Astrocyte (in vitro differentiated cells and primary cell): ENCODE results near the gene PBRM1. TPM values are rescaled to one million over a fixed set of nuclear protein-coding genes. Genes with fewer than 3 reads are reported as not detected.

Experiments used
- DNase-seq: peaks from one replicate; pipeline ENCODE4 v3.0.0-alpha.2; 2010; ENCODE audit warnings: low read depth
- FAIRE-seq: peaks from 2 replicates; lab custom pipeline; 2011; peaks lifted over from hg19 to GRCh38; lab: Jason Lieb, UNC
- H2AFZ ChIP-seq: 2 replicates; pipeline ENCODE4 v1.6.0; 2012; ENCODE audit warnings: low read depth, low read length, inconsistent platforms
- H3K27ac ChIP-seq: 2 replicates; pipeline ENCODE4 v1.5.1; 2011; ENCODE audit warnings: low read depth, low read length, inconsistent platforms
- H3K27me3 ChIP-seq: 2 replicates; pipeline ENCODE4 v1.6.0; 2011; ENCODE audit warnings: low read length, inconsistent platforms; ENCODE audit not compliant: insufficient read depth
- H3K36me3 ChIP-seq: 2 replicates; pipeline ENCODE4 v1.5.1; 2011; ENCODE audit warnings: low read length, inconsistent platforms; ENCODE audit not compliant: insufficient read depth
- H3K4me1 ChIP-seq: 2 replicates; pipeline ENCODE4 v1.5.1; 2011; ENCODE audit warnings: low read length, inconsistent platforms; ENCODE audit not compliant: insufficient read depth
- H3K4me2 ChIP-seq: 2 replicates; pipeline ENCODE4 v1.6.0; 2012; ENCODE audit warnings: low read length, inconsistent platforms
- H3K4me3 ChIP-seq: 2 replicates; pipeline ENCODE4 v1.5.1; 2011; ENCODE audit warnings: low read depth, mild to moderate bottlenecking, low read length, inconsistent platforms; ENCODE audit not compliant: insufficient read depth
- H3K79me2 ChIP-seq: 2 replicates; pipeline ENCODE4 v1.6.0; 2012; ENCODE audit warnings: mild to moderate bottlenecking, low read length, inconsistent platforms; ENCODE audit not compliant: insufficient read depth
- H3K9ac ChIP-seq: 2 replicates; pipeline ENCODE4 v1.6.0; 2012; ENCODE audit warnings: mild to moderate bottlenecking, low read length, inconsistent platforms
- H3K9me3 ChIP-seq: 2 replicates; pipeline ENCODE4 v1.5.1; 2012; ENCODE audit warnings: low read depth, mild to moderate bottlenecking, low read length, inconsistent platforms; ENCODE audit not compliant: insufficient read depth
- H4K20me1 ChIP-seq: 2 replicates; pipeline ENCODE4 v1.6.0; 2012; ENCODE audit warnings: low read length, inconsistent platforms; ENCODE audit not compliant: insufficient read depth
- H3K27ac Mint-ChIP-seq: one replicate; pipeline ENCODE4 v1.8.0; 2021; ENCODE audit warnings: mild to moderate bottlenecking, mixed read lengths; ENCODE audit not compliant: unreplicated experiment
- H3K27me3 Mint-ChIP-seq: one replicate; pipeline ENCODE4 v1.8.0; 2021; ENCODE audit warnings: low read depth, mixed read lengths; ENCODE audit not compliant: unreplicated experiment
- H3K36me3 Mint-ChIP-seq: one replicate; pipeline ENCODE4 v1.8.0; 2021; ENCODE audit warnings: low read depth, mixed read lengths; ENCODE audit not compliant: unreplicated experiment
- H3K4me1 Mint-ChIP-seq: one replicate; pipeline ENCODE4 v1.8.0; 2021; ENCODE audit warnings: low read depth, mixed read lengths; ENCODE audit not compliant: unreplicated experiment
- H3K4me3 Mint-ChIP-seq: one replicate; pipeline ENCODE4 v1.8.0; 2021; ENCODE audit warnings: mild to moderate bottlenecking, moderate library complexity, mixed read lengths; ENCODE audit not compliant: unreplicated experiment
- H3K9me3 Mint-ChIP-seq: one replicate; pipeline ENCODE4 v1.8.0; 2021; ENCODE audit warnings: mild to moderate bottlenecking, mixed read lengths; ENCODE audit not compliant: unreplicated experiment
- EZH2 ChIP-seq: IDR thresholded peaks from 2 replicates; pipeline ENCODE4 v1.6.1; 2012; ENCODE audit warnings: mild to moderate bottlenecking, low read length, inconsistent platforms; ENCODE audit not compliant: insufficient read depth
- total RNA-seq: library from RNA; stranded (reverse); gene quantifications from 2 replicates; pipeline ENCODE4 v1.2.1, GENCODE V29; 2021
- TF ChIP-seq, protein P1 (sequence below): IDR thresholded peaks from 2 replicates; pipeline ENCODE4 v1.5.1; 2011; ENCODE audit warnings: low read depth, mild to moderate bottlenecking, inconsistent platforms, low read length, moderate library complexity; ENCODE audit not compliant: insufficient read depth

The PBRM1 gene
- total RNA-seq, 1 donor from 2014 or later = 54.5 TPM

DNA sequence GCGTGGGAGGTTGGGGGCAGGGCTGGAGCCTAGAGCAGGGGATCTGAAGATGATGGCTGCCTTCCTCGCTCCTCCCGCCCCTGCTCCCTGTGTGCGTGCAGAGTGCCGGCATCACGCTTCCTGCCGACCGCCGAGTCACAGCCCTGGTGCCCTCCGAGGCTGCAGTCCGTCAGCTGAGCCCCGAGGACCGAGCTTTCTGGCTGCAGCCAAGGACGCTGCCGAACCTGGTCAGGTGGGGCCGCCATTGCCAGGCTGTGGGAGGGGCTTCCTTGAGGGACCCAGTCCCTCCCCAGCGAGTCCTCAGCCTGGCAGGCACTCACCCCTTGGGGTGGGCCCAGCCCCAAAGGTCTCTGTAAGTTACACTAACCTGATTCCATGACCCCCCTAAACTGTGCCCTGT lies 173.0 kb downstream of the PBRM1 start:
- H3K4me1 ChIP-seq = no peaks in the 10 kb centered on the region
- Mint-ChIP-seq H3K4me3 (no peak overlapping the region), H3K27ac (no peak overlapping the region), H3K36me3 (no peaks in the 10 kb centered on the region), H3K4me1 (no peaks in the 10 kb centered on the region), H3K27me3 (peaks cover 51% of the 10 kb centered on the region), H3K9me3 (no peaks in the 10 kb centered on the region)
- no peaks in the 10 kb centered on the region for H3K36me3 ChIP-seq
- H3K4me3 ChIP-seq = no peak overlapping the region
- DNase-seq = no peak
- no peak overlapping the region for H3K4me2 ChIP-seq
- H4K20me1 ChIP-seq = no peaks in the 10 kb centered on the region
- H2AFZ ChIP-seq = no peak overlapping the region
- H3K9me3 ChIP-seq = no peaks in the 10 kb centered on the region
- FAIRE-seq = no peak
- peaks cover 3% of the 10 kb centered on the region for H3K27me3 ChIP-seq
- no peak overlapping the region for H3K9ac ChIP-seq
- TF ChIP-seq, protein P1, sequence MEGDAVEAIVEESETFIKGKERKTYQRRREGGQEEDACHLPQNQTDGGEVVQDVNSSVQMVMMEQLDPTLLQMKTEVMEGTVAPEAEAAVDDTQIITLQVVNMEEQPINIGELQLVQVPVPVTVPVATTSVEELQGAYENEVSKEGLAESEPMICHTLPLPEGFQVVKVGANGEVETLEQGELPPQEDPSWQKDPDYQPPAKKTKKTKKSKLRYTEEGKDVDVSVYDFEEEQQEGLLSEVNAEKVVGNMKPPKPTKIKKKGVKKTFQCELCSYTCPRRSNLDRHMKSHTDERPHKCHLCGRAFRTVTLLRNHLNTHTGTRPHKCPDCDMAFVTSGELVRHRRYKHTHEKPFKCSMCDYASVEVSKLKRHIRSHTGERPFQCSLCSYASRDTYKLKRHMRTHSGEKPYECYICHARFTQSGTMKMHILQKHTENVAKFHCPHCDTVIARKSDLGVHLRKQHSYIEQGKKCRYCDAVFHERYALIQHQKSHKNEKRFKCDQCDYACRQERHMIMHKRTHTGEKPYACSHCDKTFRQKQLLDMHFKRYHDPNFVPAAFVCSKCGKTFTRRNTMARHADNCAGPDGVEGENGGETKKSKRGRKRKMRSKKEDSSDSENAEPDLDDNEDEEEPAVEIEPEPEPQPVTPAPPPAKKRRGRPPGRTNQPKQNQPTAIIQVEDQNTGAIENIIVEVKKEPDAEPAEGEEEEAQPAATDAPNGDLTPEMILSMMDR = no peak
- TF ChIP-seq EZH2 = no peak
- H3K79me2 ChIP-seq = no peaks in the 10 kb centered on the region
- H3K27ac ChIP-seq = no peak overlapping the region

DNA sequence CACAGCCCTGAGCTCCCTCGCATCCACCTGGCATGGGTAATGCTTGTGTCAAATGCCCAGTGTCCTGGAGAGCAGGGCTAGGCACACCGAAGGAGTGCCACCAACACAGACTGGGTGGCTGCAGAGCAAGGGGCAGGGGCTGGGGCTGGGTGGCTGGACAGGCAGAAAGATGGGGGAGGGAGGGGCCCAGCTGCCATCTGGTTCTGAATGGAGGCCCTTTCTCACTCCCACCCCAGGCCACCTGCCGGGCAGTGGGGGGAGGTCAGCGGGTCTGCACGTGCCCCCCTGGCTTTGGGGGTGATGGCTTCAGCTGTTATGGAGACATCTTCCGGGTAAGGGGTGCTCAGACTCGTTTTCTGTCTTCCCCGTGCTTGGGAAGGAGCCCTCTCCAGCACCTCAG lies 173.6 kb downstream of the PBRM1 start:
- no peaks in the 10 kb centered on the region for H3K9me3 ChIP-seq
- peaks cover 4% of the 10 kb centered on the region for H3K4me1 ChIP-seq
- peaks cover 53% of the 10 kb centered on the region for H3K27me3 Mint-ChIP-seq
- no peak overlapping the region for H3K27ac ChIP-seq
- H3K4me1 Mint-ChIP-seq = peaks cover 3% of the 10 kb centered on the region
- no peak for DNase-seq
- peaks cover 3% of the 10 kb centered on the region for H3K27me3 ChIP-seq
- H4K20me1 ChIP-seq = no peaks in the 10 kb centered on the region
- H3K9ac ChIP-seq = no peak overlapping the region
- no peak overlapping the region for H3K4me2 ChIP-seq
- no peaks in the 10 kb centered on the region for H3K9me3 Mint-ChIP-seq
- no peak for FAIRE-seq
- no peak overlapping the region for H3K4me3 Mint-ChIP-seq
- no peak overlapping the region for H3K27ac Mint-ChIP-seq
- TF ChIP-seq, protein P1 = no peak
- TF ChIP-seq EZH2 = no peak
- no peaks in the 10 kb centered on the region for H3K79me2 ChIP-seq
- no peaks in the 10 kb centered on the region for H3K36me3 ChIP-seq
- H3K36me3 Mint-ChIP-seq = no peaks in the 10 kb centered on the region
- no peak overlapping the region for H2AFZ ChIP-seq
- no peak overlapping the region for H3K4me3 ChIP-seq

DNA sequence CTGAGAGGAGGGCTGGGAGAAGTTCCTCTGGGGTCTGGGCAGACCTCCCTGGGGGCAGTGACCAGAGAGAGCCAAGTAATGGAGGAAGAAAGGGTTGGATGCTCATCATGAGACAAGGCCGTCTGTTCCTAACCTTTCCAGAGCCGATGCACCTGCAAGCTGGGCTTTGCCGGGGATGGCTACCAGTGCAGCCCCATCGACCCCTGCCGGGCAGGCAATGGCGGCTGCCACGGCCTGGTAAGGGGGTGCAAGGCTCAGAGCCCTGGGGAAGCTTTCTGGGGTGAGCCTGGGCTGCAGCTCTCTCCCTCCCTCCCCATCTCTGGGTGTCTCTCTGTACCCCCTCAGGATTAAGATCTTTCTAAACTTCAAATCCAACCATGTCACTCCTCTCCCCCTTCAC lies 174.2 kb downstream of the PBRM1 start:
- peaks cover 51% of the 10 kb centered on the region for H3K27me3 Mint-ChIP-seq
- no peaks in the 10 kb centered on the region for H4K20me1 ChIP-seq
- H3K4me1 ChIP-seq = peaks cover 6% of the 10 kb centered on the region
- no peak overlapping the region for H3K4me3 Mint-ChIP-seq
- H3K36me3 ChIP-seq = no peaks in the 10 kb centered on the region
- no peak for FAIRE-seq
- H3K4me2 ChIP-seq = no peak overlapping the region
- no peak overlapping the region for H3K27ac ChIP-seq
- DNase-seq = no peak
- no peak overlapping the region for H3K27ac Mint-ChIP-seq
- peaks cover 3% of the 10 kb centered on the region for H3K27me3 ChIP-seq
- no peaks in the 10 kb centered on the region for H3K9me3 ChIP-seq
- H3K4me1 Mint-ChIP-seq = peaks cover 4% of the 10 kb centered on the region
- H3K4me3 ChIP-seq = no peak overlapping the region
- no peak overlapping the region for H3K9ac ChIP-seq
- no peaks in the 10 kb centered on the region for H3K79me2 ChIP-seq
- no peak overlapping the region for H2AFZ ChIP-seq
- no peaks in the 10 kb centered on the region for H3K9me3 Mint-ChIP-seq
- TF ChIP-seq, protein P1 = no peak
- no peak for TF ChIP-seq EZH2
- no peaks in the 10 kb centered on the region for H3K36me3 Mint-ChIP-seq
